HEK293 (cell line): Measurements from ENCODE around the gene TIMM10B.
A peak's percentile ranks its signal among the peaks of the same experiment; 100 is the strongest.

Source experiments
- ATF2 ChIP-seq: fragments of 450-650 bp; formaldehyde crosslinking; IDR thresholded peaks from 2 replicates; pipeline ENCODE4 v1.5.1; 2016; ENCODE audit warnings: missing biosample characterization, missing genetic modification characterization, low read depth
- BCL6B ChIP-seq: fragments of 450-650 bp; formaldehyde crosslinking; IDR thresholded peaks from 2 replicates; pipeline ENCODE4 v1.5.1; 2017; ENCODE audit warnings: missing biosample characterization, missing genetic modification characterization
- GFI1B ChIP-seq: fragments of 450-650 bp; formaldehyde crosslinking; IDR thresholded peaks from 2 replicates; pipeline ENCODE4 v1.5.1; 2016; ENCODE audit warnings: missing biosample characterization, missing genetic modification characterization
- GLI4 ChIP-seq: fragments of 450-650 bp; formaldehyde crosslinking; IDR thresholded peaks from 2 replicates; pipeline ENCODE4 v1.5.1; 2016; ENCODE audit warnings: missing biosample characterization, missing genetic modification characterization
- HIC1 ChIP-seq: fragments of 450-650 bp; formaldehyde crosslinking; IDR thresholded peaks from 2 replicates; pipeline ENCODE4 v1.5.1; 2016; ENCODE audit warnings: missing biosample characterization, missing genetic modification characterization
- HOXA7 ChIP-seq: sonication (generic); formaldehyde crosslinking; IDR thresholded peaks from 2 replicates; pipeline ENCODE4 v1.8.1; 2022; ENCODE audit warnings: missing genetic modification reagents, borderline replicate concordance
- IKZF3 ChIP-seq: fragments of 450-650 bp; IDR thresholded peaks from 2 replicates; pipeline ENCODE4 v1.5.0; 2018; ENCODE audit warnings: missing biosample characterization, mild to moderate bottlenecking, missing genetic modification characterization, moderate library complexity
- KLF10 ChIP-seq: fragments of 450-650 bp; IDR thresholded peaks from 2 replicates; pipeline ENCODE4 v1.5.1; 2018; ENCODE audit warnings: missing biosample characterization, mild to moderate bottlenecking, missing genetic modification characterization
- MZF1 ChIP-seq: fragments of 450-650 bp; formaldehyde crosslinking; IDR thresholded peaks from 2 replicates; pipeline ENCODE4 v1.5.1; 2017; ENCODE audit warnings: missing biosample characterization, missing genetic modification characterization, borderline replicate concordance
- PATZ1 ChIP-seq: fragments of 450-650 bp; formaldehyde crosslinking; IDR thresholded peaks from 2 replicates; pipeline ENCODE4 v1.5.1; 2016; ENCODE audit warnings: missing biosample characterization, missing genetic modification characterization
- SALL2 ChIP-seq: fragments of 450-650 bp; formaldehyde crosslinking; IDR thresholded peaks from 2 replicates; pipeline ENCODE4 v1.5.0; 2017; ENCODE audit warnings: missing biosample characterization, mild to moderate bottlenecking, missing genetic modification characterization, borderline replicate concordance
- SP2 ChIP-seq: fragments of 450-650 bp; formaldehyde crosslinking; IDR thresholded peaks from 2 replicates; pipeline ENCODE4 v1.5.1; 2016; ENCODE audit warnings: missing biosample characterization, missing genetic modification characterization
- TCF7L2 ChIP-seq: IDR thresholded peaks from 2 replicates; pipeline ENCODE4 v1.6.1; 2011; ENCODE audit warnings: low read depth, mild to moderate bottlenecking, inconsistent platforms, low read length, moderate library complexity, borderline replicate concordance
- ZBTB44 ChIP-seq: fragments of 450-650 bp; IDR thresholded peaks from 2 replicates; pipeline ENCODE4 v1.5.1; 2018; ENCODE audit warnings: missing biosample characterization, mild to moderate bottlenecking, missing genetic modification characterization
- ZBTB7A ChIP-seq: fragments of 450-650 bp; formaldehyde crosslinking; IDR thresholded peaks from 2 replicates; pipeline ENCODE4 v1.5.1; 2016; ENCODE audit warnings: low read depth, missing biosample characterization, missing genetic modification characterization
- ZFP41 ChIP-seq: fragments of 450-650 bp; formaldehyde crosslinking; IDR thresholded peaks from 2 replicates; pipeline ENCODE4 v1.5.1; 2016; ENCODE audit warnings: missing biosample characterization, missing genetic modification characterization, borderline replicate concordance
- ZNF121 ChIP-seq: fragments of 450-650 bp; formaldehyde crosslinking; IDR thresholded peaks from 2 replicates; pipeline ENCODE4 v1.5.1; 2016; ENCODE audit warnings: missing biosample characterization, missing genetic modification characterization
- ZNF138 ChIP-seq: fragments of 450-650 bp; formaldehyde crosslinking; IDR thresholded peaks from 2 replicates; pipeline ENCODE4 v1.5.1; 2016; ENCODE audit warnings: missing biosample characterization, missing genetic modification characterization, borderline replicate concordance
- ZNF16 ChIP-seq: fragments of 450-650 bp; formaldehyde crosslinking; IDR thresholded peaks from 2 replicates; pipeline ENCODE4 v1.5.1; 2016; ENCODE audit warnings: low read depth, missing biosample characterization, missing genetic modification characterization
- ZNF211 ChIP-seq: fragments of 450-650 bp; formaldehyde crosslinking; IDR thresholded peaks from 2 replicates; pipeline ENCODE4 v1.5.1; 2016; ENCODE audit warnings: low read depth, missing biosample characterization, missing genetic modification characterization
- ZNF248 ChIP-seq: fragments of 450-650 bp; formaldehyde crosslinking; IDR thresholded peaks from 2 replicates; pipeline ENCODE4 v1.5.1; 2017; ENCODE audit warnings: missing biosample characterization, missing genetic modification characterization
- ZNF266 ChIP-seq: fragments of 450-650 bp; formaldehyde crosslinking; IDR thresholded peaks from 2 replicates; pipeline ENCODE4 v1.5.1; 2016; ENCODE audit warnings: missing biosample characterization, missing genetic modification characterization, low read depth
- ZNF398 ChIP-seq: fragments of 450-650 bp; formaldehyde crosslinking; IDR thresholded peaks from 2 replicates; pipeline ENCODE4 v1.5.1; 2017; ENCODE audit warnings: missing biosample characterization, missing genetic modification characterization
- ZNF404 ChIP-seq: fragments of 450-650 bp; formaldehyde crosslinking; IDR thresholded peaks from 2 replicates; pipeline ENCODE4 v1.5.1; 2017; ENCODE audit warnings: missing biosample characterization, missing genetic modification characterization
- ZNF423 ChIP-seq: fragments of 450-650 bp; formaldehyde crosslinking; IDR thresholded peaks from 2 replicates; pipeline ENCODE4 v1.5.1; 2016; ENCODE audit warnings: missing biosample characterization, missing genetic modification characterization
- ZNF521 ChIP-seq: fragments of 450-650 bp; formaldehyde crosslinking; IDR thresholded peaks from 2 replicates; pipeline ENCODE4 v1.5.1; 2017; ENCODE audit warnings: missing biosample characterization, mild to moderate bottlenecking, missing genetic modification characterization
- ZNF561 ChIP-seq: fragments of 450-650 bp; IDR thresholded peaks from 2 replicates; pipeline ENCODE4 v1.5.1; 2018; ENCODE audit warnings: missing biosample characterization, missing genetic modification characterization, borderline replicate concordance
- ZNF76 ChIP-seq: fragments of 450-650 bp; formaldehyde crosslinking; IDR thresholded peaks from 2 replicates; pipeline ENCODE4; 2016; ENCODE audit warnings: low read depth, missing biosample characterization, missing genetic modification characterization, borderline replicate concordance
- ZNF830 ChIP-seq: fragments of 450-650 bp; IDR thresholded peaks from 2 replicates; pipeline ENCODE4 v1.5.0; 2018; ENCODE audit warnings: missing biosample characterization, missing genetic modification characterization, low read depth, mild to moderate bottlenecking, moderate library complexity

TIMM10B gene

GRCh38 chr11:6481012-6481923, at the start of gene TIMM10B, which contains the start of gene ARFIP2 (continued):
- TF ChIP-seq ZNF211 (tag by site-specific recombination) (no peak), ZNF398 (tag by site-specific recombination) (no peak), ZNF121 (tag by site-specific recombination) (no peak), ZBTB7A (tag by site-specific recombination) (no peak), ZNF830 (tag by site-specific recombination) (no peak), ZNF561 (tag by site-specific recombination) (no peak), ZNF76 (tag by site-specific recombination) (peak; percentile 41; the same call in 1 of the 2 replicates), ZNF248 (tag by site-specific recombination) (no peak), ZBTB44 (no peak), IKZF3 (tag by site-specific recombination) (no peak), TCF7L2 (no peak), GLI4 (tag by site-specific recombination) (no peak), GFI1B (tag by site-specific recombination) (no peak), ZNF423 (no peak), ZNF521 (tag by site-specific recombination) (no peak), HIC1 (tag by site-specific recombination) (no peak), PATZ1 (tag by site-specific recombination) (no peak), HOXA7 (CRISPR knock-in tag) (no peak), SALL2 (tag by site-specific recombination) (no peak), KLF10 (tag by site-specific recombination) (no peak), ZNF16 (tag by site-specific recombination) (no peak), BCL6B (tag by site-specific recombination) (no peak), MZF1 (tag by site-specific recombination) (no peak), ZNF266 (no peak), ZFP41 (no peak), ZNF404 (tag by site-specific recombination) (no peak), ATF2 (tag by site-specific recombination) (no peak), SP2 (tag by site-specific recombination) (peak; percentile 99), ZNF138 (no peak)
